ENCODE data around the gene NEMF.
"Not testable (repeated sequence)": the region's sequence is repeated elsewhere in the genome, so short reads cannot be mapped to it uniquely, and the experiment has no call there.

NEMF gene

DNA sequence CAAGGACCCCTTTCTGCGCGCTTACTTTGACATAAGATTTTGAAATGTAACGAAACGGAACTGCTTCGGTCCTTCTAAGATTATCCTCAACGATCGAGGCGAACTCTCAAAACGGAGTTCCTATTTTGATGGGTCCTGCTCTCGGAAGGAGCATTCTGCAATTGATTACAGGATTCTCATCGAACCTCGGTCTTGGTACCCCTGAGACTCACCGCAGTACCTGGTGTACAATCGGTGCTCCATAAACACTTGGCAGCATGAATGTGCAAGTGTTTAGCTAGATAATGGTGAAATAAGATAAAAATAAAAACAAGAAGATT, 530 bp upstream of the NEMF start:
- TF ChIP-seq, protein P1, sequence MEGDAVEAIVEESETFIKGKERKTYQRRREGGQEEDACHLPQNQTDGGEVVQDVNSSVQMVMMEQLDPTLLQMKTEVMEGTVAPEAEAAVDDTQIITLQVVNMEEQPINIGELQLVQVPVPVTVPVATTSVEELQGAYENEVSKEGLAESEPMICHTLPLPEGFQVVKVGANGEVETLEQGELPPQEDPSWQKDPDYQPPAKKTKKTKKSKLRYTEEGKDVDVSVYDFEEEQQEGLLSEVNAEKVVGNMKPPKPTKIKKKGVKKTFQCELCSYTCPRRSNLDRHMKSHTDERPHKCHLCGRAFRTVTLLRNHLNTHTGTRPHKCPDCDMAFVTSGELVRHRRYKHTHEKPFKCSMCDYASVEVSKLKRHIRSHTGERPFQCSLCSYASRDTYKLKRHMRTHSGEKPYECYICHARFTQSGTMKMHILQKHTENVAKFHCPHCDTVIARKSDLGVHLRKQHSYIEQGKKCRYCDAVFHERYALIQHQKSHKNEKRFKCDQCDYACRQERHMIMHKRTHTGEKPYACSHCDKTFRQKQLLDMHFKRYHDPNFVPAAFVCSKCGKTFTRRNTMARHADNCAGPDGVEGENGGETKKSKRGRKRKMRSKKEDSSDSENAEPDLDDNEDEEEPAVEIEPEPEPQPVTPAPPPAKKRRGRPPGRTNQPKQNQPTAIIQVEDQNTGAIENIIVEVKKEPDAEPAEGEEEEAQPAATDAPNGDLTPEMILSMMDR (IDR thresholded peaks at IDR 0.05; ENCODE audit: insufficient read depth, low read depth, low read length, missing control alignments), result no peak
- H3K4me3 ChIP-seq (ENCODE audit: low read length), result peak overlapping the region; percentile 96
- DNase-seq (ENCODE audit: low read depth), result no peak

DNA sequence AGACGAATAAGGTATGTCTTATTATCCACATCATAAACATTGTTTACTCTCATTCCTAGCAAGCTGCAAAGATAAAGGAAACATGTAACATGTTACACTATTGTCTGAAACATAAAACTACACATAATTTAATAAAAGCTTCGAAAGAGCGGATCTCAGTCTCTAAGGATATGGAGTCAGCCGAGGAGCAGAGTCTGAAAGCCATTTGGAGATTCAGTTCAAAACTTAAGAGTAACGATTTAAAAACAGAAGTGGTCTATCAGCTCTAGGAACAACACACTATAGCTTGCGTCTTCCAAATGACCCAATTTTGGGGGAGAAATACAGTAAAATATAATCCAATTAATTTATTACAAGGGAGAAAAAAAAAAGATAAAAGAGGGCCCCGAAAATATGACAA, 775 bp downstream of the NEMF start:
- H3K4me3 ChIP-seq (ENCODE audit: low read length), result peak overlapping the region; percentile 96
- TF ChIP-seq, protein P1 (IDR thresholded peaks at IDR 0.05; ENCODE audit: insufficient read depth, low read depth, low read length, missing control alignments), result no peak
- no peak for DNase-seq (ENCODE audit: low read depth)

DNA sequence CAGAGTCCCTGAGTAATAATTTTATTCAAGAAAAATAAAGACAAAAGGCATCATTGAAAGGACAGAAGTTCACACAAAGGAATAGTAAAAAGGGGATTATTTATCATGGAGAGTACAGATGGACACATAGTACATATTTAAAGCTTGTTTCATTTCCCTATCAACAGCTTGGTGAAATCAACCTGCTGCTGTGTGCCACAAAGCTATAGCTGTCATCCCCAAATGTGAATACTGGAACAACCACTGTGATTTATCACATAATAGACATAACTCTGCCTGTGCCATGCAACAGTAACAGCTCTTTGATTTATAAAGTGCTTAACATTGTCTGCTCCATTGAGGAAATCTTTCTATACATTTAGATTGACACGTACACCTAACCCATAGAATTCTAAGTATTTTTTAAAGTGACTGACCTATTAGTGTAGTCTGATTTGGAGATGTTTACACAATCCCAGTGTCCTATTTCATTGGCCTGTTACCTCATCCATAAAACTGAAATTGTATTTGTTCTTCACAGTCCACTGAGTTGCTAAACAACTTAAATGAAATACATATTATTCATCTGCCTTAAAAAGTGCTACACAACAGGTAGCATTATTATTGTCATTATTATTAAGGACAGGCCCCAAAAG, 3.3 kb downstream of the NEMF start:
- TF ChIP-seq, protein P1 (IDR thresholded peaks at IDR 0.05; ENCODE audit: insufficient read depth, low read depth, low read length, missing control alignments), result no peak
- no peak overlapping the region for H3K4me3 ChIP-seq (ENCODE audit: low read length)
- no peak for DNase-seq (ENCODE audit: low read depth)

DNA sequence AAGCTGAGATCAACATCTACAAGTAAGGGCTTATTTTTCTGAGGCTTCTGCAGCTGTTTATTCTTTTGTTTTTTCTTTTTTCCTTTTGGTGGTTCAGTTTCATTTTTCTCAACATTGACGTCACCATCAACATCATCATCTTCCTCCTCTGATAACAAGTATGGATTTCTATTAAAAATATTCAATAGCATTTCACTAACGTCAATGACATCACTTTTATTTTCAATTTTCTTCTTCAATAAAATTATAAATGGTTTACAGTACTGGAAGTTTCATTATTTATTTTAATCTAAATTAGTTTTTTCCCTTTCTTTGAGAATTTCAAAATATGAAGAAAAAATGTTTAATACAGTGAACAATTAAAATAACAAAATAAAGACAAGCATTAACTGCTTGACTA, 23.9 kb downstream of the NEMF start:
- no peak for DNase-seq (ENCODE audit: low read depth)
- TF ChIP-seq, protein P1 (IDR thresholded peaks at IDR 0.05; ENCODE audit: insufficient read depth, low read depth, low read length, missing control alignments), result no peak

DNA sequence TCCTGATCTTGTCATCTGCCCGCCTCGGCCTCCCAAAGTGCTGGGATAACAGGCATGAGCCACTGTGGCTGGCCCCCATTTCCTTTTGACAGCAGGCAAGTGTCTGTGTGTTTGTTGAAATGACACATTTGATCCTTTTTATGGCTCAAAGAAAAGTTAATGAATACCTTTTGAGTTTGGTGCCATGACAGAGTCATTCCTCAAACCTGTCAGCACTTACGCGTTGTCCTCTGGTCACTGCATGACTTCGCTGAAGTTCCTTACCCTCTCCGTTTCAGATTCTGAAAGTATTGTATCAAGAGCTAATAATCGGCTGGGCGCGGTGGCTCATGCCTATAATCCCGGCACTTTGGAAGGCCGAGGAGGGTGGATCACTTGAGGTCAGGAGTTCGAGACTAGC, 32.4 kb downstream of the NEMF start:
- TF ChIP-seq, protein P1 (IDR thresholded peaks at IDR 0.05; ENCODE audit: insufficient read depth, low read depth, low read length, missing control alignments), result no peak
- DNase-seq (ENCODE audit: low read depth), result no peak
- H3K4me3 ChIP-seq (ENCODE audit: low read length), result no peak overlapping the region

More for the DNA sequence above, 23.9 kb downstream of the NEMF start:
- H3K4me3 ChIP-seq (ENCODE audit: low read length), result no peak overlapping the region

DNA sequence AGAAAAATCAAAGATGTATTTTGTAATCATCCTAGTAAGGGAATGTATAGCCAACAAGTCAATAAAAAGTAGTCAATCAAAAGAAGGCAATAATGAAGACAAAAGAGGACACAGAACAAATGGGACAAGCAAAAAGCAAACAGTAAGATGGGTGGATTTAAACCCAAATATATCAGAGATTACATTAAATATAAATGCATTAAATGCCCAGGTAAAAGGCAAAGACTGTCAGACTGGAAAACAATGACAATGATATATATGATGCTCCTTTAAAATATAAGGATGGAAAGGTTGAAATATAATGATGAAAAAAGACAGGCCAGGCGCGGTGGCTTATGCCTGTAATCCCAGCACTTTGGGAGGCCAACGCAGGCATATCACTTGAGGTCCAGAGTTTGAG, 35.7 kb downstream of the NEMF start:
- TF ChIP-seq, protein P1 (IDR thresholded peaks at IDR 0.05; ENCODE audit: insufficient read depth, low read depth, low read length, missing control alignments), result no peak
- H3K4me3 ChIP-seq (ENCODE audit: low read length), result no peak overlapping the region
- DNase-seq (ENCODE audit: low read depth), result no peak

DNA sequence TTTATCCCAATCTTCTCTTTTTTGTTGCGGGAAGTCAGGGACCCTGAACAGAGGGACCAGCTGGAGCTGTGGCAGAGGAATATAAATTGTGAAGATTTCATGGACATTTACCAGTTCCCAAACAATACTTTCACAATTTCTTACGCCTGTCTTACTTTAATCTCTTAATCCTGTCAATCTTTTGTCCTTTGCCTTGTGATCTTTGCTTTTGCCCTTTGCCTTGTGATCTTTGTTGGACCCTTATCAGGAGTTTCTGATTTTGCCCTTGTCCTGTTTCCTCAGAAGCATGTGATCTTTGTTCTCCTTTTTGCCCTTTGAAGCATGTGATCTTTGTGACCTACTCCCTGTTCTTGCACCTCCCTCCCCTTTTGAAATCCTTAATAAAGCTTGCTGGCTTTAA, 36.5 kb downstream of the NEMF start:
- H3K4me3 ChIP-seq (ENCODE audit: low read length); DNase-seq (ENCODE audit: low read depth): not testable (repeated sequence)

Data from epithelial cell of esophagus (primary cell).